ENCODE measurements around the gene VSTM1.

- TF ChIP-seq POLR2A (IDR thresholded peaks at IDR 0.05) (no peak), CTCF (IDR thresholded peaks at IDR 0.05) (no peak)
Measured at GRCh38 chr19:54011507-54012211, 52.0 kb downstream of the VSTM1 start.
